B cell (primary cell): ENCODE results near the gene GUCY1A1.

Experiments
- CTCF ChIP-seq: fragments of 200-600 bp; IDR thresholded peaks from one replicate; pipeline ENCODE4 v1.8.0; 2022; ENCODE audit warnings: antibody characterized with exemption, mild to moderate bottlenecking
- EZH2 ChIP-seq: IDR thresholded peaks from 2 replicates; pipeline ENCODE4 v1.6.1; 2012; ENCODE audit warnings: borderline replicate concordance, low read depth, mild to moderate bottlenecking, moderate library complexity, low read length; ENCODE audit not compliant: insufficient read depth, poor library complexity, severe bottlenecking

DNA sequence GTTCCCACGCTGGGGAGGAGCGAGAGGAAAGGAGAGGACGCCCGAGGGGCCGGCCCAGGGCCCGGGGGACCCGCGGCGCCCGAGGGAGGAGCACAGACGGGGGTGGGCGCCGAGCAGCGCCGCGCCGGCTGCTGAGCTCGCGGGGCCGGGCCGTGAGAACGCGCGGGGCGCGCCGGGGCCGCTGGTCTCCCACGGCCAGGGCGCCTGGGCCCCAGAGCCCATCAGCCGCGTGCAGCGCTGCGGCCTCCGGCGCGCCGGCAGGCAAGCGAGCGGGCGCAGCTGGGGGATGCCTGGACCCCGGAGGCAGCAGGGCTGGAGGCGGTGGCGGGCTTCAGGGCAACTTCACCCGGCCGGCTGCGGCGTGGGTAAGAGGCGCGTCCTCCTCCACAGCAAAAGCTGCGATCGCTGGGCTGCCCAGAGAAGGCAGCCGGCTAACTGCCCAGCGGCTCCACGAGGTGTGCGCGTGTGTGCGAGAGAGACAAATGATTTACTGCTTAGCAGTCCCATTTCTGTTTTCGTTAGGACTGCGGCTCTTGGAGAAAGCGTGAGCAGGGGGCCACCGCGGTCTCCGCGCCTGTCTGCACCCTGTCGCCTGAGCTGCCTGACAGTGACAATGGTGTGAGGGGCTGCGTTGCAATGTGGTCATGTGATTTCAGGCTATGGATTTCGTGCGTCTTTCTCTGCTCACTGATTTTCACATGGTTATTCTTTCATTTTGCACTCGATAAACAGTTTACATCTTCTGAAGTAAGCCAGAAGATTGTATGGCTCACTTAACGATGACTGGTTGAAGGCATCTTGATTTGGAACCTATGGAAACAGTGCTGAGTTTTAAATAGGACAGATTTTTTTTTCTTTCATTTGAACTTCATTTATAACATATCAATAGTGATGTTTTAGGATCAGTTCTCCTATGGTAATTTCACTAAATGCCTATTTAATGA is 1.2 kb downstream of the GUCY1A1 start:
- no peak for TF ChIP-seq CTCF
- TF ChIP-seq EZH2: no peak
